ENCODE results near the gene TMEM156. TPM values are rescaled to one million over a fixed set of nuclear protein-coding genes. Genes with fewer than 3 reads are reported as not detected.

The TMEM156 gene
- total RNA-seq, 1 donor from 2014 or later = 29.5 TPM

GRCh38 chr4:38935391-38936073 is 96.7 kb downstream of the TMEM156 start:
- Mint-ChIP-seq H3K9me3 (no peaks in the 10 kb centered on the region), H3K4me1 (peaks cover 10% of the 10 kb centered on the region), H3K36me3 (ENCODE audit: low read depth) (peaks cover 2% of the 10 kb centered on the region), H3K4me3 (no peak overlapping the region), H3K27ac (no peak overlapping the region), H3K27me3 (no peaks in the 10 kb centered on the region)
- TF ChIP-seq, protein P1, sequence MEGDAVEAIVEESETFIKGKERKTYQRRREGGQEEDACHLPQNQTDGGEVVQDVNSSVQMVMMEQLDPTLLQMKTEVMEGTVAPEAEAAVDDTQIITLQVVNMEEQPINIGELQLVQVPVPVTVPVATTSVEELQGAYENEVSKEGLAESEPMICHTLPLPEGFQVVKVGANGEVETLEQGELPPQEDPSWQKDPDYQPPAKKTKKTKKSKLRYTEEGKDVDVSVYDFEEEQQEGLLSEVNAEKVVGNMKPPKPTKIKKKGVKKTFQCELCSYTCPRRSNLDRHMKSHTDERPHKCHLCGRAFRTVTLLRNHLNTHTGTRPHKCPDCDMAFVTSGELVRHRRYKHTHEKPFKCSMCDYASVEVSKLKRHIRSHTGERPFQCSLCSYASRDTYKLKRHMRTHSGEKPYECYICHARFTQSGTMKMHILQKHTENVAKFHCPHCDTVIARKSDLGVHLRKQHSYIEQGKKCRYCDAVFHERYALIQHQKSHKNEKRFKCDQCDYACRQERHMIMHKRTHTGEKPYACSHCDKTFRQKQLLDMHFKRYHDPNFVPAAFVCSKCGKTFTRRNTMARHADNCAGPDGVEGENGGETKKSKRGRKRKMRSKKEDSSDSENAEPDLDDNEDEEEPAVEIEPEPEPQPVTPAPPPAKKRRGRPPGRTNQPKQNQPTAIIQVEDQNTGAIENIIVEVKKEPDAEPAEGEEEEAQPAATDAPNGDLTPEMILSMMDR (IDR thresholded peaks at IDR 0.05) = no peak
- CTCF ChIA-PET = interaction anchor here (1.4 kb wide), 1 partner anchor 176 kb away, joined by 3 read pairs; no protein-coding TSS in a partner anchor
- intact Hi-C loops (cut with micrococcal nuclease) = no loop called here
- DNase-seq = no peak
- POLR2A ChIA-PET = no interaction called here
- ATAC-seq (ENCODE audit: low read depth) = no peak

- no peaks in the 10 kb centered on the region for H3K4me1 Mint-ChIP-seq
- ATAC-seq (ENCODE audit: low read depth) = no peak
- intact Hi-C loops (cut with micrococcal nuclease) = loop anchor here (5.0 kb wide), 1 partner anchor 36 kb away; no protein-coding TSS in a partner anchor
- TF ChIP-seq, protein P1 (IDR thresholded peaks at IDR 0.05) = no peak
- no peaks in the 10 kb centered on the region for H3K27me3 Mint-ChIP-seq
- ChIA-PET POLR2A (no interaction called here), CTCF (no interaction called here)
- DNase-seq = no peak
- H3K36me3 Mint-ChIP-seq (ENCODE audit: low read depth) = peaks cover 2% of the 10 kb centered on the region
- no peak overlapping the region for H3K4me3 Mint-ChIP-seq
- H3K9me3 Mint-ChIP-seq = no peaks in the 10 kb centered on the region
- no peak overlapping the region for H3K27ac Mint-ChIP-seq
These were observed 101.1 kb downstream of the TMEM156 start for GRCh38 chr4:38931125-38931524.

- POLR2A ChIA-PET = no interaction called here
- TF ChIP-seq, protein P1 (IDR thresholded peaks at IDR 0.05) = no peak
- Mint-ChIP-seq H3K9me3 (no peaks in the 10 kb centered on the region), H3K36me3 (ENCODE audit: low read depth) (peaks cover 2% of the 10 kb centered on the region), H3K27ac (no peak overlapping the region), H3K4me3 (no peak overlapping the region), H3K4me1 (no peaks in the 10 kb centered on the region), H3K27me3 (no peaks in the 10 kb centered on the region)
- intact Hi-C loops (cut with micrococcal nuclease) = loop anchor here (5.0 kb wide), 1 partner anchor 37 kb away; no protein-coding TSS in a partner anchor
- DNase-seq = no peak
- ATAC-seq (ENCODE audit: low read depth) = no peak
- CTCF ChIA-PET = no interaction called here
These were observed 101.5 kb downstream of the TMEM156 start for GRCh38 chr4:38930707-38931106.

DNA sequence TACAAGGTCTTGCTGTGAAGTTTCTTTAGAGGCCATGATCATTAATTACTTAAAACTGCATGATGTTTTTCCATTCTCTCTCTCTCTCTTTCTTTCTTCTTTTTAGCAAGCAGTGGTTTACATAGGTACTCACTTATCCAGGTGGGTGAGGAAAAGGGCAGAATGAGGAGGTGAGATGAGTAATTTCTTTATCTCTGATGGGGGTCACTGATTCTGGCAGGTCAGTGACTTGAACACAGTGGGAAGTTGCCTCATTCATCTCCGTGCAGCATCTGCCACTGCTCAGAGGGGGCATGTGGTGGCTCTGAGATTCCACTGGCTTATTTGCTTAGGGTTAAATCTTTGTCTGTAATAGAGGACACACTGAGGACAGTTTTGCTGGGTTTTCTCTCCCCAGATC is 102.0 kb downstream of the TMEM156 start:
- Mint-ChIP-seq H3K4me3 (no peak overlapping the region), H3K27ac (no peak overlapping the region), H3K27me3 (no peaks in the 10 kb centered on the region), H3K4me1 (no peaks in the 10 kb centered on the region), H3K9me3 (no peaks in the 10 kb centered on the region), H3K36me3 (ENCODE audit: low read depth) (peaks cover 2% of the 10 kb centered on the region)
- intact Hi-C loops (cut with micrococcal nuclease) = loop anchor here (5.0 kb wide), 1 partner anchor 37 kb away; no protein-coding TSS in a partner anchor
- TF ChIP-seq, protein P1 (IDR thresholded peaks at IDR 0.05) = no peak
- DNase-seq (no peak), ATAC-seq (ENCODE audit: low read depth) (no peak)
- CTCF ChIA-PET = no interaction called here
- POLR2A ChIA-PET = no interaction called here

GRCh38 chr4:38928974-38929373 is 103.2 kb downstream of the TMEM156 start:
- no peak overlapping the region for H3K27ac Mint-ChIP-seq
- H3K9me3 Mint-ChIP-seq = no peaks in the 10 kb centered on the region
- TF ChIP-seq, protein P1 (IDR thresholded peaks at IDR 0.05) = no peak
- no peak overlapping the region for H3K4me3 Mint-ChIP-seq
- intact Hi-C loops (cut with micrococcal nuclease) = no loop called here
- H3K36me3 Mint-ChIP-seq (ENCODE audit: low read depth) = peaks cover 2% of the 10 kb centered on the region
- CTCF ChIA-PET = no interaction called here
- H3K27me3 Mint-ChIP-seq = no peaks in the 10 kb centered on the region
- POLR2A ChIA-PET = no interaction called here
- DNase-seq (no peak), ATAC-seq (ENCODE audit: low read depth) (no peak)
- H3K4me1 Mint-ChIP-seq = no peaks in the 10 kb centered on the region
